Activated T-cell treated with anti-CD3 and anti-CD28 coated beads, Interleukin-2, amount 50 U/mL, for 1 hour (primary cell): ENCODE data around the gene SLC5A3.

ENCODE experiments used
- DNase-seq: peaks from one replicate; pipeline ENCODE4 v3.0.0-alpha.2; 2020

Gene SLC5A3

DNA sequence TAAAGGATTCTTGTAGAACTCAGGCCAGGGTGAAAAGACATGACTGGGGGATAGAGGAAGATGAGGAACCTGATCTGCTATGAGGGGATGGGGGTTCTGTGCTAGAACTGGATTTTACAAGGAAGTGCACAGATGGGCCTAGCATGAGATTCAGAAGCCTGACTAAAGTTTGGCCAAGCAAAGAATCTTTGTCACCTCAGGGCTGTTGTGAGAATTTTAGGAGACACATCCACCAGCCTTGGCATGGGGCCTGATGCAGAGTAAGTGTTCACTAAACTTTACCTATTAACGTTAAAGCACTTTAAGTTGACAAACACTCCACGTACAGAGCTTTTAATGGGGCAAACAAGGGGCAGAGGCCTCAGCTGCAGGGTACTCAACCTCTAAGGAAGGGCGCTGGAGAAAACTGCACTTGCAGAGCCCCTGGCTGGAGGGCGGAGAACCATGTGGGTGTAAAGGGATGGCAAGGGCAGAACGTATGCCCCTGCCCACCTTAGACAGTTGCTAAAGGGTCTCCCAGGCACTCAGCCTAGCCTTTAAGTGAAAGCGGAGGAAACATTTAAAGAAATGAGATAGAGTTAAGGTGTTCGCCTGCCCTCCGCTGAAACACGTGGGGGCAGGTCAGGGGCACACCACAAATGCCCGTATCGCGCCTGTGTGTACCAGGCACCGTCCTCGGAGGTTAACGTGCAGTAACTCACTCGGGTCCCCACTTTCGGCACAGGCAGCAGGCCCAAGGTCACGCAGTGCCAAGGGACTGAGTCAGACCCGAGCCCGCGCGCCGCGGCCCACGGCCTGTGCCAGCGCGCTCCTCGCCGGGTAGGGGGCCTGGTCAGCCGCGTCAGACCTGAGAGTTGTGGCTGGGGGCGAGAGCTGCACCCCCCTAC, 990 bp upstream of the SLC5A3 start:
- no peak for DNase-seq

DNA sequence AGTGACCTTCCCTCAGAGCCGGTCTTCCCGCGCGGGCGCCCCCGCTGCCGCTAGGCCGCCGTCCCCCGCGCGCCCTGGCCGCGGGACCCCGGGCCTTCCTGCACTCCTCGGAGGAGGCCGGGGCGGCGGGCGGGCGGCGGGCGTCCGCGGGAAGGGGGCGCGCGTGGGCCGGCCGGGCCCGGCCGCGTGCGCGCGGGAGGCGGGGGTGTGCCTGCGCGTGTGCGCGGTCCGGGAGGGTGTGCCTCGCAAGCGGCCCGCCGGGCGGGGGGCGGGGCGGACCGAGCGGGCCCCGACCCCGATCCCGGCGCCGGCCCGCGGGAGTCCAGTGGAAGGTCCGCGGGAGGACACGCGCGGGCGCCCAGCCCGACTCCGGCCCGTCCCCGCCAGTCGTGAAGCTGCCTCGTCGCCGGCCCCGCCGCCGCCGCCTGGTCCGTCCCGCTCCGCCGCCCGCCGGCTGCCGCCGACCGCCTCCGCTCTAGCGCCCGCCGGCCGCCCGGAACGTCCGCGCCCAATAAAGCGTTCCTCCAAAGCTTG, 438 bp downstream of the SLC5A3 start:
- DNase-seq: no peak

DNA sequence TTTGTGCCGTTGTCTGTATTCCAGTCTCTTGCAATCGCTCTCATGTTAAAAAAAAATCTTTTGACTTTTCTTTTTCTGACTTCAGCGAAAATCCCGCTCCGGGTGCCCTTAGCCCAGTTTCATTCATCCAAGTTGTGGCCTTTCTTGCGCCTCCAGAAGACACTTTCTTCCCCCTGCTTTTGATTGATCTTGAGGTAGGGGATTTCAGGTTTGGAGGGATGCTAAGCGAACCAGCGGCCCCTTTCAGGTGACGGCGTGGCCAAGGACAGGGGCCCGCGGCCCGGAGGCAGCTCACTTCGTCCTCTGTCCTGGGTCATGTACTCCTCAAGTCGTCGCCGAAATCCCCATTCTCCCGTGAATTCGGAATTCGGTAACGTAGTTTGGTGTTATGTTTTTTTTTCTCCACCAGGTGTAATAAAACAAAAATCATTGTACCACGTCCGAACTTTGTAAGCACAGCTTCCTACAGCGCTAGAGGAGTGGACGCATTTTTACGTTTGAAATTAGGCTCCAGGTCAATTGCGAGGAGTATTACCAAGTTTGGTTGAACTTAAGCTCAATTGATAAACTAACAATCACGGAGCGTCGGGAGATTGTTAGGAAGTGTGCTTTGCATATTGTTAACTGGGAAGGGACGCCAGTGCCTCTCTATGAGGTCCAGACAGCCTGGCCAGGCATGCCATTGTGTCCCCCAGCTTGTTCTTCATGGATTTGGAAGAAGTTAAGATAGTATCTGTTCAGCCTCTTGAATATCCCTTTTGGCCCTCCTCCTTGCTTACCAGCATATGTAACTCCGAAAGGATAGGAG, 1.1 kb downstream of the SLC5A3 start:
- peak; percentile 38 for DNase-seq

DNA sequence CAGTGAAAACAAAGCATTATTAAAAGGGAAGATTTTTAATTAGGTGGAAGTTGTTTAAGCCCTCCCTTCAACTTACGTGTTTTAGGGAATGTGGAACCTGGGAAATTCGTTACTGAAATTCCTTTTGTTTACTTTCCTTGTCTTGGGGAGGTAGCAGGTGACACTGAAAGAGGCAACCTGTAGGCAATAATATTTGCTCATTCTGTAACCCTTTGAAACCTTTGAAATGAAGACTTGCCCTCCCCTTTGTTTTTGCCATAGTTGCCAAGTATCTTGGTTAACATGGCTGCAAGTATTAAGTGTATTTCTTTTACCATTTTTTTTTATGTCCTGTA, 1.7 kb downstream of the SLC5A3 start:
- DNase-seq: no peak

DNA sequence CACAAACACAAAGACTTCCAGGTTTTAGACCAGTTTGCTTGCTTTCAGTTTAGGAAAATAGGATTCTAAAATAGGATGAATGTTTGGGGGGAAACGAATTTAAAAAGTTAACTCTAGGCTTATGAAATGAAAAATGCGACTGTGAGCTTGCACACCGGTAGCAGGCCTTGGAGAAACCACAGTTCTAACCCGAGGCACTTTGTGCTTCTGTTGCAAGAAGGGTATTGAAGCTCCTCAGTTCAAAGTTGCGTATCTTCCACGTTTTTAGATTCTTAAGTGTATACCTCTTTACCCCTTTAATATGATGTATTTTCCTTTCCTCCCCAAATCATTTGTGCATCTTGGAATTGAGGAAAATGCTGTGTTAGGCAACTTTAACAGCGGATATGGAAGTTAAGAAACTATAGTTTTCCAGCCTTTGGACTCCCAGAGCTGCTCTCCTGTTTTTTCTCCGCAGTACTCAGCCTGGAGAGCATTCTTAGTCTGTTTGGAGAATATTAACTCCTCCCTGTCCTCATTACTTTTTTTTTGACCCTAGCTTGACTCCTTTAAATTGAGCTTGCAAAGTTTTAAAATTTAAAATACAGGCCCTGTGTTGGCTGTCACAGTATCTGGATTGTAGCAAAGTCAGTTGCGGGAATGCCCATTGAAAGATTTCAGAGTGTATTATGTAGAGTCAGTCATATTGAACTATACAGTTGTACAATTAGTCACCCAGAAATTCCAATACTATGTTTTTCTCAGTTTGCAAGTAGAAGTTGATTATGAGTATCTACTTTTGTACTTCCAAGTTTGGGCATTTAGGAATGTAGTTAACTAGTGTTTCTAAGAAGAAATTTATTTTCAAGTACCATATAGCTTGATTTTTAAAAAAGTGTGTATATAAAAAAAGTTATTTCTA, 2.6 kb downstream of the SLC5A3 start:
- no peak for DNase-seq

DNA sequence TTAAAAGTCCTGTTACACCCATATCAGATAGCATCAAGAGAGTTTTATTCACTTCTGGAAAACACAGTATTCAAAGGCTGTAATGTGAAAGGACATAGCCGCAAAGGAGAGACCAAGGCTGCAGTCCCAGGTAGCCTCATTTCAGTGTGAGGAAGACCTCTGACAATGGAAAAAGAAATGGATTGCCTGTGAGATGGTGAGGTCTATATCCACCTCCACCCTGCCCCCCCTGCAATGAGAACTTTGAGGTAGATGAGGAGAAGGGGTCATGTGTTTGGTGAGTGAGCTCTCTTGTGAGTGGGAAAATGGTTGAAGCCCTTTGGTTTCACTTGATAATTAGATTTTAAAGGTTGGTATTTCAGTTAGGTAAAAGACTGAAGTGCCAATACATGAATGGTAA, 3.5 kb downstream of the SLC5A3 start:
- DNase-seq: no peak

DNA sequence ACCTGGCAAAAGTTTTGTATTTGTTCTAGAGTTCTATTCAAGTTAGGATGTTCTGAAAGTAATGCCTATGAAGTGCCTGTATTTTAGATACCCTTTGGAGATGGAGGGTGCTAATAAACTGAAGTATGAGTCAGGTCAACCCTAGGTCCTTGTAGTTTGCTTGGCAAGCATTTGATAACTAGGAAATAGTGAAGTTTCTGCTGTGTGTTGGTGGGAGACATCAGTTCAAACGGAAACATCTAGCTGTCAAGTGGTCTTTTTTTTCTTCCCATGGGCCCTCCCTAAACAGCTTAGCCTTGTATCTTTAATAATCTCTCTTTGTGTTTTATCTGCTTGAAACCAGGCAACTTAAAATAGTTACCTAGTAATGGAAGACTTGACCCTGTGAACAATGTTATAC, 4.5 kb downstream of the SLC5A3 start:
- no peak for DNase-seq

DNA sequence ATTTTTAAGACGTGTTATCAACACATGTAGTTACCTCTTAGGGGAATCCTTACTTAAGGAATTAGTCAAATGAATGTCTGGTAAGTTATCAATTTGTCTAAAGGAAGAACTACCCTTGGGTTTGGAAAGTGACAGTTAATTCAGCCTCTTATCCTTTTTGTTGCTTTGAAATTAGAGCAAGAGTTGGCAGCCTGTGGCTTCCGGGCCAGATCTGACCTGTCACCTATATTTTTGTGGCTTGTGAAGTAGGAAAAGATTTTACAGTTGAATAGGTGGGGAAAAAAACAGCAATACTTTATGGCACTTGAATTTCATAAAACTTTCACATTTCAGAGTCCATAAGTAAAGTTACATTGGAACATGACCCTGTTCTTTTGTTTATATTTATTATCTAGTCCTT, 5.5 kb downstream of the SLC5A3 start:
- no peak for DNase-seq

DNA sequence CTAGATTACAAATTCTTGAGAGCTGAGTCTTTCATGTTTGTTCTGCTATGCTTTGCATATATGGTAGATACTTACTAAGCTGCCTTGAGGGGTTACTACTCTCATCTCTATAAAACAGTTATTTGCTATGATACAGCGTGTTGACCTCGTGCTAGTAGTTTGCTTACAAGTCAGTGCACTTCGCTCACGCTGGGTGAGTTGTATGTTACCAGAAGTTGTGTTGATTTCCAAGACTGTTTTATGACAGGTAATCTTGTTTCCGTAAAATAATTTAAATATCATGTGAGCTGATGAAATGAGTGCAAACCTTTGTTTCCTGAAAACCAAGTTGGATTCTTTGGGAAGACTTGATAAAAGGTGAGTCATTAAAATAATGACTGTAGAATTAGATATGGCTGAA, 7.3 kb downstream of the SLC5A3 start:
- DNase-seq: no peak

DNA sequence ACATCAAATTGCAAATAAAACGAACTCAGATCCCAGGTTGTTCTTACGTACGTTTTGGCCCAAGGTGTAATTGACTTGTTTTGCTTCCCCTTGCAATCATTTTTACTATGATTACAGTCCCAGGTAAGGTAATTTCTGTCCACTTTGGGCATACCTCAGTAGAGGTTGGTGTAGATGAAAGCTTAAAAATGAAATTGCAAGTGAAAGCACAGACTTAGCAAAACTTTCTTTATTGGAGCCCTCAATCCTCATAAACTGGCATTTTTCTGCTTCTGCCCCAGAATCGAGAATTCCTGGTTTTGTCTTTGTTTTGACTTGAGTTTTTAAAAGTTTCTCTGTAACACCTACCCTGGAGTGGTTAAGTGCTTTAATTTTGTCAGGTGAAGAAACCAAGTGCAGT, 9.4 kb downstream of the SLC5A3 start:
- no peak for DNase-seq

DNA sequence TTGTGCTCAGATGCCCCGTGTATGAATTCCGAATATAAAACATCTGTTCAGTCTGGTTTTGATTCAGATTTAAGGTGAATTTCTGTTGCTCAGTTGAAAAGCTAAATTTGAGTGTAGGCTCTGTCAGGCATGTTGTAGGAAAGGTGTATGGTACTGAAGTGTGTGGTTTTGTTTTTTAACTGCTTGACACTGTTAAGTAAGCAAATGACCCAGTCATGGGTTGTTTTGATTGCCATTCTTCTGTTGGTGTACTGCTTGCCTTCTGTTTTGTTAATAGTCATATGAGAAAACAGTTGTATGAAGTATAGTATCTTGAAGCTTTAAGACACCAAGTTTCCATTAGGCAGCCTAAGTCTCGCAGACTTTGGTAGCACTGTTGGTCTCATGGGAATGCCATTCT, 10.0 kb downstream of the SLC5A3 start:
- no peak for DNase-seq

DNA sequence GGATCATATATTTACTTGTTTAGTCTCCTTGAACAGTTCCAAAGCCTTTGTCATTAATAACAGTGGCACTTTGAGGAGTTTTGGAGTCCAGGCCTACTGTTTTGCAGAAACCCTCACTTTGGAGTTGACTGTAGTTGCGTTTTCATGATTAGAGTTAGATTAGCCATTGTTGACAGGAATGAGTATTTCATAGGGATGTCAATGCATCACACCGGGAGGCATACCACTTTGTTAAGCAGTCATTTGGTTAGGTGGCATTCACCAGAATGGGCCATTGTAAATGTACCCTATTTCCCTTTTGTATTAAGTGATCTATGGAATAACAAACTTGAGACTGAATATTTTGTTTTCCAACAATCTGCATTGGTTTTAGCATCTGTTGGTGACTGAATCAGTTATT, 11.8 kb downstream of the SLC5A3 start:
- no peak for DNase-seq

DNA sequence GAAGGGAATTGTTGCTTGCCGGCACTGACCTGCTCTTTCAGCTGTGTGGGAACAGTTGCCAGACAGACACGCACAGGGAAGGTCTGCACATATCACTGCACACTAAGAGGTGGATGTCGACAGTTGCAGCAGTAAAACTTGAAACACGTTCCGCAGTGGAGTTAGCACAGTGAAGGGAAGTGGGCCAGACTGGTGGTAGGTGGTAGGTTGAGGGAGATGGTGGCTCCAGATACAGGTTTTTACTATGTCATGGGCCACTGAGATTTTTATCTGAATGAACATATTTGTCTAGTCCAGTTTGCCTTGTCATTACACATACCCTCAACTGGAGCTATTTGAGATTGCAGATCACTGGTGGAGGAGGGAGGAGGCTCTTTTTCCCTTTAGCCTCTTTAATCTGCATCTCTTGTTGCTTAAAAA, 13.5 kb downstream of the SLC5A3 start:
- DNase-seq: no peak

DNA sequence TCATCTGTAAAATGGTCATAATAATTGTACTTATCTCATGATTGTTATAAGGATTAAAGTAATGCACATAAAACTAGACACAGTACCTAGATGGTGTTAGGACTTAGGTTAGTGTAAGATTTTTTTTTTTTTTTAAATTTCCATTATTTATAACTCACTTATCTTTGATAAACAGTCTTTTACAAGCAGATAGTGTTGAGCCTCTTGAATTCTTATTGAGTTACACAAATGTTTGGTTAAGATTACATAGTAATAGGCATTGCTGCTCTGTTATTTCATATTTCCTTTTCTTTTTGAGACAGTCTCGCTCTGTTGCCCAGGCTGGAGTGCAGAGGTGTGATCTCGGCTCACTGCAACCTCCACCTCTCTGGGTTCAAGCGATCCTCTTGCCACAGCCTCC, 15.4 kb downstream of the SLC5A3 start:
- DNase-seq: no peak

DNA sequence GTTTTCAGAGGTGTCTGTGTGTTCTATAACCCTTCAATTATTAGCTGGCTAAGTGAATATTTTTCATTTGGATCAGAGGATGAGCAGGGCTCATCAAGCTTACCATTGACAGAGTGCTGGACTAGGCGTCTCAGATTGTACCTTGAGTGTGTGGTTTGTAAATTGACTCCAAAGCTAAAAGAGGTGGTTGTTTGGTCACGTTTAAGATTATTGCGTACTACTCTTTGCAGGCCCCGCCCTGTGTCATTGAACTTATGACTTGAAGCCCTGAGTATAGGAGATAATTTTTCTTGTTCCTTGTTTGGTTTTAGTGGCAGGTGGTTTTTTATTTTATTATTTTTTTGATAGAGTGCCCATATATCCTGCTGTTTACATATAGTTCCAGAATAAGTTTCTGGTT, 17.7 kb downstream of the SLC5A3 start:
- DNase-seq: no peak

DNA sequence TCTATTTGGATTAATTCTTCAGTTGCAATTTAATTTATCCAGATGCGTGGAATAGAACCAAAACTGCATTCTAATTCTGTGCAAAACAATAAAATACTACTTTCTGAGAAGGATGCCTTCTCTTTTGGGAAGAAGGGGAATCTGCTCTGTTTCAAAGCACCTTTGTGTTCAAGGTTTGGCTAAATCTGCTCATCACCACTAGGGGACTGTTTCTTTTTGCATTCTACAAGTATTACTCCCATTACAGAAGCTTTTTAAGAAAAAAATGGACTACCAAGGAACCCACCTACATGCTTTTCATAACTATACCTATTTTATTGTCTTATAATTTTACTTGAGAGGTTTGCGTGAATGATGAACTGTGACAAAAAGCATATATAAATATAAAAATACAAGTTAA, 18.2 kb downstream of the SLC5A3 start:
- DNase-seq: no peak

DNA sequence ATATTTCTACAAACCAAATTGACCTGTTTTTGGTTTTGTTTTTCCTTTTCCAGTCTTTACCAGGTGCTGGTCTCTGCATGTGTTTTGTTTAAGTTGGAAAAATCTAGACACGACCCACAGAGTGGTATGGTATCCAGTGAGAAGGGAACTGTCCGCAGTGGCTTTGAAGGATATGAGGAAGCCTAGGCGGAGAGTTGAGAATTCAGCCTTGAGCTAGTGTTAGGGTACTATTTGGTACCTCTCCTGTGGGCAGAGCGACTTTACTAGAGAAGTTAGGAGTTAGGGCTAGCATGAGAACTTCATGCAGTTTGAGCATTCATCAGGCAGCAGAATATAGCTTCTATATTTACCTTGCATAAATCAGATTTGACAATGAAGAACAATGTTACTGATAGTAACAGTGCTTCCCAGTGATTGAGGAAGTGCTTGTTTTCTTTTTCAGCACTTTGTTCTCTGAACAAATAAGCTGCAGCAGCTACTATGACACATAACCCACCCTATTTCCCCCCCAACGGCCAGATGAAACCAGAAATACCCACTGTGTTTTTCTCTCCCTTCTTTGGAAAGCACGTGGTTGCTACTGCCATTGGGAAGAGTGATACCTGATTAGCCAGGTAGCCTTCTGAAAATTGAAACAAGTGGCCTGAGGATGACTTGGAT, 19.0 kb downstream of the SLC5A3 start:
- DNase-seq: no peak

DNA sequence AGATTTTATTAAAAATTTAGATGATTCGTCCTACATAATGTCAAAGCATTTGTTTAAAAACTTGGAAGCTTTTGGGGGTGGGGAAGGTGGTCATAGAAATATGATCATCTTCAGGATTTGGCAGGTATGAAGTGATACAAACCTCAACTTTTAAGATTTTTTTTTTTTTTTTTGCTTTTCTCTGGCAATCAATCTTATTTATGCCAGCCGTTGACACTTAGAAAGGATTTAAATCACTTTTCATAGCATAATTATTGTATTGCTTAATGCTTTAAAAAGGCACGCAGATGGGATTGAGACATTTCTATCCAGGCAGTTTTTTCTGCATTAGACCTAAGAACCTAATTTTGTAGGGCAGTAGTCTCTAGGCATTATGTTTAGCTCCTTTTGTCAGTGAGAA, 19.7 kb downstream of the SLC5A3 start:
- DNase-seq: no peak

DNA sequence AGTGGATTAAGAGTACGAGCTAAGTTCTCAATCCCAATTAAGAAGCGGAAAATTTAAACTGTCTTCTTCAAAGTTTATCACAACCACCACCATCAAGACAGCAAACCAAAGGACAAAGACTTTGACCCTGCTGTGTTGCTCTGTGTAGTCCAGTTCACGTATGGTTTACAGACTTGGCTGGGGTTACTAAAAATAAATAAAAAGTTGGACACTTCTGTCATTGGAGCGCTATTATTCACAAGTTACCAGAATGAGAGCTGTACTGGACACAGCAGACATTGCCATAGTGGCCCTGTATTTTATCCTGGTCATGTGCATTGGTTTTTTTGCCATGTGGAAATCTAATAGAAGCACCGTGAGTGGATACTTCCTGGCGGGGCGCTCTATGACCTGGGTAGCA, 21.6 kb downstream of the SLC5A3 start:
- DNase-seq: no peak

DNA sequence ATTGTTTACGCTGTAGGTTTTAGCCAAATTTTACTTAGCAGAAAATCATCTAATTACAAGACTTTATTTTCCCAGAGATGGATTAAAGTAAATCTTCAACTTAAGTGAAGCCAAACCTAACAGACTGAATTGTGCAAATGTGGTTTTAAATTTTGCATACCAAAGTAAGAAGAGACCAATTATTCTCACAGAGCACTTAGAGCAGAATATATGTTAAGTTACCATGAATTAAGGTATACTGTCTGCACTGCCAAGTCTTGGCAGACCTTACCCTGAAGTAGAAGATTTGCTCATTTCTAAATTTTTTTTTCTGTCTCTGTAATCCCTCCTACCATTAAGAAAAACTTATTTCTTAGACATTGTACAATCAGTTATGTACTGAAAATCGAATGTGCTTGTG, 24.1 kb downstream of the SLC5A3 start:
- no peak for DNase-seq

DNA sequence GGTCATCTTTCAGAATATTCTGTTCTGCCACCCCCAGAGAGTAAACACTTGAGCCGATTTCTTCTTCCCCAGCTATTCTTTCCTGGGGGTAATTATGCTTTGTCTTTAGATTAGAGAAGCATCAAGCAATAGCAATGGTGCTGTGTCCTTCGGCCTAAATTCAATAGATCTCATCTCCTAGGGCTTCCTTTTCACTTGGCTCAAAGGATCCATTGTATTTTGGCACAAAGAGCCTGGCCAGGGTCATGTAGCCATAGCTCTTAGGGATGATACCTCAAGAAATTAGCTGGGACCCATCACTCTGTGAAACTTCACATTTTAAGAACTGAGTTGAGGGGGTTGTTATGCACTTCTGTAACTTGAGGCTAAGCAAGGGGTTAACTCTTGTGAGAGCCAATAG, 27.0 kb downstream of the SLC5A3 start:
- no peak for DNase-seq

DNA sequence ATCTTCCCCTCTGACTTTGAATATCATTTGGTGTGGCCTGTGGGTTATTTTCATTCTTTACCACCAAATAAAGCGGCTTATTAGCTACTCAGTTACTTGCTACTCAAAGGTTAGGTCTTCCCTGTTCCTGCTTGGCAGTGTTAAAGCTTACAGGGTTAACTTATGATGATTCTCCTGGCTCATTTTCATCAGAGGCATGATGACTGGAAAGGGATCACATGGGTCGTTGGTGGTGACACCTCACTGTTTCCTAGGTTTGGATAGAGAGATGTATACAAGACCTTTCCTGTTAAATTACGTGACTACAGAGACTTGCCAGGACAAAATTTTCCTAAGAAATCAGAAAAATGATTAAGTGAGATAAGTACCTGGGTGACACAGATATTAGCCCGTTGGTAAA, 27.4 kb downstream of the SLC5A3 start:
- DNase-seq: no peak
